HUES64 (cell line): ENCODE results near the gene ZPLD1.

Source experiments
- H3K27ac ChIP-seq: 2 replicates; pipeline ENCODE4 v1.7.0; 2013; ENCODE audit warnings: low read depth, low read length, inconsistent platforms
- H3K27me3 ChIP-seq: 2 replicates; pipeline ENCODE4 v1.6.1; 2013; ENCODE audit warnings: mild to moderate bottlenecking, low read length; ENCODE audit not compliant: insufficient read depth
- H3K36me3 ChIP-seq: 2 replicates; pipeline ENCODE4 v1.6.1; 2013; ENCODE audit warnings: mild to moderate bottlenecking, low read length; ENCODE audit not compliant: insufficient read depth
- H3K4me1 ChIP-seq: 2 replicates; pipeline ENCODE4 v1.6.1; 2013; ENCODE audit warnings: mild to moderate bottlenecking, low read length, moderate library complexity; ENCODE audit not compliant: insufficient read depth
- H3K4me3 ChIP-seq: 2 replicates; pipeline ENCODE4 v1.5.1; 2013; ENCODE audit warnings: mild to moderate bottlenecking, low read length, moderate library complexity
- H3K9ac ChIP-seq: 2 replicates; pipeline ENCODE4 v1.6.1; 2013; ENCODE audit warnings: mild to moderate bottlenecking, low read depth, low read length
- H3K9me3 ChIP-seq: 2 replicates; pipeline ENCODE4 v1.6.1; 2013; ENCODE audit warnings: low read depth, low read length; ENCODE audit not compliant: insufficient read depth
- WGBS: fragments of 150-250, 120-280 bp; methylation state at CpG from one replicate; pipeline ENCODE4 v1.1.7; 2013; ENCODE audit warnings: missing lambda C conversion rate; 5-methylcytosine and 5-hydroxymethylcytosine counted together

The ZPLD1 gene

GRCh38 chr3:102526865-102527264 lies 92.0 kb downstream of the ZPLD1 start:
- no CpG with 5 or more reads among the region's 3 CpGs for WGBS
- Histone ChIP-seq H3K27ac (no peak overlapping the region), H3K9me3 (no peaks in the 10 kb centered on the region), H3K4me3 (no peak overlapping the region), H3K27me3 (no peaks in the 10 kb centered on the region), H3K9ac (no peak overlapping the region), H3K4me1 (no peaks in the 10 kb centered on the region), H3K36me3 (no peaks in the 10 kb centered on the region)

GRCh38 chr3:102528727-102529126 lies 93.9 kb downstream of the ZPLD1 start:
- Histone ChIP-seq H3K4me1 (no peaks in the 10 kb centered on the region), H3K9me3 (no peaks in the 10 kb centered on the region), H3K9ac (no peak overlapping the region), H3K27ac (no peak overlapping the region), H3K27me3 (no peaks in the 10 kb centered on the region), H3K4me3 (no peak overlapping the region), H3K36me3 (no peaks in the 10 kb centered on the region)
